ENCODE measurements around the gene BORCS8. TPM values are rescaled to one million over a fixed set of nuclear protein-coding genes. Genes with fewer than 3 reads are reported as not detected.
A peak's percentile ranks its signal among the peaks of the same experiment; 100 is the strongest.

The BORCS8 gene
- total RNA-seq (2022) (25.4 and 26.3 TPM in 2 replicates), Bru-seq, nascent RNA (percentile 60 among the genes with signal in this experiment), BruChase-seq, experiment 1, labeled RNA remaining after a 6-hour chase (percentile 75 among the genes with signal in this experiment), BruChase-seq, experiment 2, labeled RNA remaining after a 2-hour chase (percentile 66 among the genes with signal in this experiment)
- long read RNA-seq, transcript BORCS8-203 (4 exons, 1,489 nt) = minor isoform, 5 of 36 reads
- long read RNA-seq, transcript BORCS8-202 (6 exons, 1,429 nt) = major isoform, 15 of 36 reads
- long read RNA-seq, partial matches to known transcripts = 3 of 36 reads
- long read RNA-seq, other reads (novel, unspliced or antisense) = 8 of 36 reads

- intact Hi-C loops (cut with micrococcal nuclease) = no loop called here
- Mint-ChIP-seq H3K4me3 (ENCODE audit: unreplicated experiment) (peak within 1 kb of the TSS; percentile 94), H3K4me1 (ENCODE audit: insufficient read depth, unreplicated experiment) (peaks cover 13% of the 10 kb centered on the region), H3K27ac (ENCODE audit: low read depth, unreplicated experiment) (peak within 1 kb of the TSS; percentile 99), H3K27me3 (ENCODE audit: insufficient read depth, unreplicated experiment) (no peaks in the 10 kb centered on the region), H3K9me3 (ENCODE audit: unreplicated experiment) (no peaks in the 10 kb centered on the region), H3K36me3 (ENCODE audit: insufficient read depth, unreplicated experiment) (peaks cover 21% of the 10 kb centered on the region)
- no TSS peak for BruUV-seq (replicated peaks)
- CTCF ChIA-PET = interaction anchor here (0.5 to 1.8 kb wide), 3 partner anchors 11 to 170 kb away, joined by 4 read pairs; partner anchors contain the start of gene NR2C2AP
- POLR2A ChIA-PET = interaction anchor here (0.6 to 4.5 kb wide), 8 partner anchors 10 to 319 kb away, joined by 3 to 64 read pairs (median 3); partner anchors contain the start of genes GATAD2A and NR2C2AP
- no peak for TF ChIP-seq CTCF (IDR thresholded peaks at IDR 0.05; ENCODE audit: unreplicated experiment)
- DNase-seq (ENCODE audit: unreplicated experiment) = peak; percentile 100
These were observed at the start of gene BORCS8, which contains the start of gene RFXANK for GRCh38 chr19:19192078-19192882. Gene BORCS8 (minus strand): TSS chr19:19192152. CDS start chr19:19192117, 35 bp downstream. Gene RFXANK (plus strand): TSS chr19:19192258. CDS start chr19:19193947, 1,689 bp downstream.

- no peak for DNase-seq (ENCODE audit: unreplicated experiment)
- H3K27me3 Mint-ChIP-seq (ENCODE audit: insufficient read depth, unreplicated experiment) = peaks cover 22% of the 10 kb centered on the region
- H3K4me1 Mint-ChIP-seq (ENCODE audit: insufficient read depth, unreplicated experiment) = no peaks in the 10 kb centered on the region
- no peak overlapping the region for H3K27ac Mint-ChIP-seq (ENCODE audit: low read depth, unreplicated experiment)
- no peak overlapping the region for H3K4me3 Mint-ChIP-seq (ENCODE audit: unreplicated experiment)
- ChIA-PET CTCF (no interaction called here), POLR2A (no interaction called here)
- no peak for TF ChIP-seq CTCF (IDR thresholded peaks at IDR 0.05; ENCODE audit: unreplicated experiment)
- H3K9me3 Mint-ChIP-seq (ENCODE audit: unreplicated experiment) = no peaks in the 10 kb centered on the region
- H3K36me3 Mint-ChIP-seq (ENCODE audit: insufficient read depth, unreplicated experiment) = no peaks in the 10 kb centered on the region
- no TSS peak for BruUV-seq (replicated peaks)
- intact Hi-C loops (cut with micrococcal nuclease) = no loop called here
These were observed 48.5 kb upstream of the BORCS8 start for GRCh38 chr19:19240476-19240875.

- POLR2A ChIA-PET = no interaction called here
- Mint-ChIP-seq H3K36me3 (ENCODE audit: insufficient read depth, unreplicated experiment) (no peaks in the 10 kb centered on the region), H3K27ac (ENCODE audit: low read depth, unreplicated experiment) (no peak overlapping the region), H3K4me1 (ENCODE audit: insufficient read depth, unreplicated experiment) (no peaks in the 10 kb centered on the region), H3K9me3 (ENCODE audit: unreplicated experiment) (no peaks in the 10 kb centered on the region), H3K27me3 (ENCODE audit: insufficient read depth, unreplicated experiment) (peaks cover 22% of the 10 kb centered on the region), H3K4me3 (ENCODE audit: unreplicated experiment) (no peak overlapping the region)
- CTCF ChIA-PET = no interaction called here
- no peak for DNase-seq (ENCODE audit: unreplicated experiment)
- intact Hi-C loops (cut with micrococcal nuclease) = no loop called here
- BruUV-seq (replicated peaks) = no TSS peak
- no peak for TF ChIP-seq CTCF (IDR thresholded peaks at IDR 0.05; ENCODE audit: unreplicated experiment)
These were observed 47.7 kb upstream of the BORCS8 start for GRCh38 chr19:19239675-19240074.
